Measurements from ENCODE around the gene FUOM.
"Not testable (repeated sequence)": the region's sequence is repeated elsewhere in the genome, so short reads cannot be mapped to it uniquely, and the experiment has no call there.

The FUOM gene

DNA sequence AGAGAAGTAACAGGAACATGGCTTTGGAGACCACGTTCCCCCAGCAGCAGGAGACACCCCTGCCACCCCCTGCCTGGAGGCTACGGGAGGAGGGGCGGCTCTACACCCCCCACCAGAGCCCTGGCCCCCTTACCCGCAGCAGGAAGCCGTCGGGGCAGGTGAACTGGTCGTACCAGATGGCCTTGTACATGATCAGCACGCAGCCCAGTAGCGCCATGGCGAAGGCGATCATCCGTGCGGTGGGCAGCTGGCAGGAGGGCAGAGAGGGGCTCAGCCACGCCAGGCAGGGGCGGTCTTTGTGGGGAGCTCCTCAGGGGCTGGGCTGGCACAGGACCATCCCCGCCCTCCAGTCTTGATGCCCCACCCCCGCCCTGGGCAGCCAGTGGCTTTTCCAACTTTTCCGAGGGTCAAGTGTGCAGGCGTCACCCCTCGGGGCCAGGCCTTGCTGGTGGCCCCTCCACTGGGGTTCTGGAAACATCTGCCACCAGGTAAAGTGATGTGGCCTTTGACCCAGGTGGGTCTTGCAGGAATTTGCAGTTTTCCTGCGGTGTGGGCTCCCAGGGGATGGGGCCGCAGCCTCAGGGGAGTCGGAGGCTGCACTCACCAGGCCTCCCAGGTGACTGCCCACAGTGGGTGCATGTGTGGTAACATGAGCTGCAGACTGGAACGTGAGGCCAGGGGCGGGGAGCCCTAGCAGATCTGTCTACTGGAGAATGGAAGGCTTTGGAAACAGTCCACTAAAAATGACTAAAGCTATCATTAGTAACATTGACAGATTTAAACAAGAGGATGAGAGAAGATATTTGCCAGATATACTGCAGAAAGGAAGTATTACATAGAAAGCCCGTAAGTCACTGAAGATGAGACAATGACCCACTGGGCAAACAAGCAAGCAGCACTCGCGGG, 30.8 kb downstream of the FUOM start:
- Mint-ChIP-seq H3K4me3 (no peak overlapping the region), H3K36me3 (ENCODE audit: low read depth) (no peaks in the 10 kb centered on the region), H3K4me1 (ENCODE audit: low read depth) (no peaks in the 10 kb centered on the region), H3K9me3 (no peaks in the 10 kb centered on the region), H3K27me3 (ENCODE audit: low read depth) (peaks cover 55% of the 10 kb centered on the region), H3K27ac (no peak overlapping the region)

DNA sequence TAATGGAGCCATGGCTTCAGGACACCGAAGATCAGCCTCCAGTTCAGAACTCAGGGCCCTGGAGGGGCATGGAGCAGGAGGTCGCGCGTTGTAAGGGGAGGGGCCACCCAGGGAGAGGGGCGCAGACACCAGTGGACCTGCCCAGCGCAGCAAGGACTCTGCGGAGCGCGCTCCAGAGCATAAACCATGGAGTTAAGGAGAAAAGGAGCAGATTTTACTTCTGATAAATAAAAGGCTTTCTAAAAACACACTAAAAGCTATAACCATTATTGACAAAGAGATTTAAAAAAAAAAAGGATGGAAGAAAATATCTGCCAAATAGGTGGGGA, 31.6 kb downstream of the FUOM start:
- Mint-ChIP-seq H3K27ac (no peak overlapping the region), H3K27me3 (ENCODE audit: low read depth) (peaks cover 48% of the 10 kb centered on the region), H3K9me3 (no peaks in the 10 kb centered on the region)

DNA sequence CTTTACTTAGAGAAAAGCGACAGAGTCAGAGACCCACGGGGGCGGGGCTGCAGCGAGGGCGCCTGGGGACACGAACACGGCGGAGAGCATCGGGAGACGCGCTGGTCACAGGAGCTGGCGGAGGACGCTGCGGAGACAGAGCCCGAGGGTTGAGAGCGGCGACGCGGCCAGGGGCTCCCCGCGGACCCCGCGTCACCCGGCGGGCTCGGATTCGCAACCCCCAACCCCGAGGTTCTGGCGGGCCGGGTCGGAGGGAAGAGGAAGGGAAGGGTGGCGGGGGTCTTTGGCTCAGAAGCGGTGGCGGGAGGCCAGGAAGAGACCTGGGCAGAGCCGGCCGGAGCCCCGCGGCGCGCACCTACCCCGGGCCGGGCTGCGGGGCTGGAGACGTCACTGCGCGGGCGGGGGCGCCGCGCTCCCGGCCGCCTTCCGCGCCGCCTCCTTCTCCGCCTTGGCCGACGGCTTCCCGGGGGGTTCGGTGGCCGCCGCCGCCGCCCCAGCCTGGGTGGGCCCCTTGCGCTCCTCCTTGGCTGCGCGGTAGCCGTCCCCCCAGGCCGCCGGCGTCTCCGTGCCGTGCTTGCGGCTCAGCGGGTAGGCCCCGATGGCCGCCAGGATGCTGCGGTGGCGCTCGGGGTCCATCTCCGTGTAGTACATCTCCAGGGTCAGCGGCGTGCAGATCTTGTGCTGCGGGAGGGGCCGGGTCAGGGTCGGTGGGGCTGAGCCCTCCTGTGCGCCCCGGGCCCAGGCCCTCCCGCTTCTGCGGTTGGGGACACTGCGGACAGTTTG, 32.2 kb downstream of the FUOM start:
- peaks cover 42% of the 10 kb centered on the region for H3K27me3 Mint-ChIP-seq (ENCODE audit: low read depth)
- H3K27ac Mint-ChIP-seq, result no peak overlapping the region
- H3K4me3 Mint-ChIP-seq, result peak overlapping the region; percentile 67
- no peaks in the 10 kb centered on the region for H3K4me1 Mint-ChIP-seq (ENCODE audit: low read depth)
- H3K9me3 Mint-ChIP-seq, result no peaks in the 10 kb centered on the region
- no peaks in the 10 kb centered on the region for H3K36me3 Mint-ChIP-seq (ENCODE audit: low read depth)

More for the DNA sequence above, 31.6 kb downstream of the FUOM start:
- Mint-ChIP-seq H3K36me3 (ENCODE audit: low read depth) (no peaks in the 10 kb centered on the region), H3K4me3 (no peak overlapping the region), H3K4me1 (ENCODE audit: low read depth) (no peaks in the 10 kb centered on the region)

DNA sequence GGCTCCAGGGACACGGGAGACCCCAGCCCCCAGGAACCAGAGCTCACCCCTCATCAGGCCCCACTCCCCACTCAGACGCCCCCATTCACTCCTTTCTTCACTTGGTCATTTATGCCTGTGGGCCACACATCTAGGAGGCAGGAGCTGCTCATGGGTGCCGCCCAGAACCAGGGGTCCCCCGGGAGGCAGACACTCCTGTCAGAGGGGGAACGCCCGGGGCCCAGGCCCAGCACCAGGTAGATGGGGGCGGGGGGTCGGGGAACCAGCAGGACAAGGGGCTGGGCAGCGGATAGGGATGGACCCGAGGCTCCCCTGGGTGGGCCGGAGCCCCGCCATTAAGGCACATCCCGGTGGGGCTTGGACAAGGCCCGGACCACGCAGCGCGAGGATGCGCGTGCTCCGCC, 33.0 kb downstream of the FUOM start:
- no peaks in the 10 kb centered on the region for H3K4me1 Mint-ChIP-seq (ENCODE audit: low read depth)
- H3K36me3 Mint-ChIP-seq (ENCODE audit: low read depth), result no peaks in the 10 kb centered on the region
- H3K27me3 Mint-ChIP-seq (ENCODE audit: low read depth), result peaks cover 43% of the 10 kb centered on the region
- no peak overlapping the region for H3K4me3 Mint-ChIP-seq
- no peak overlapping the region for H3K27ac Mint-ChIP-seq
- no peaks in the 10 kb centered on the region for H3K9me3 Mint-ChIP-seq

DNA sequence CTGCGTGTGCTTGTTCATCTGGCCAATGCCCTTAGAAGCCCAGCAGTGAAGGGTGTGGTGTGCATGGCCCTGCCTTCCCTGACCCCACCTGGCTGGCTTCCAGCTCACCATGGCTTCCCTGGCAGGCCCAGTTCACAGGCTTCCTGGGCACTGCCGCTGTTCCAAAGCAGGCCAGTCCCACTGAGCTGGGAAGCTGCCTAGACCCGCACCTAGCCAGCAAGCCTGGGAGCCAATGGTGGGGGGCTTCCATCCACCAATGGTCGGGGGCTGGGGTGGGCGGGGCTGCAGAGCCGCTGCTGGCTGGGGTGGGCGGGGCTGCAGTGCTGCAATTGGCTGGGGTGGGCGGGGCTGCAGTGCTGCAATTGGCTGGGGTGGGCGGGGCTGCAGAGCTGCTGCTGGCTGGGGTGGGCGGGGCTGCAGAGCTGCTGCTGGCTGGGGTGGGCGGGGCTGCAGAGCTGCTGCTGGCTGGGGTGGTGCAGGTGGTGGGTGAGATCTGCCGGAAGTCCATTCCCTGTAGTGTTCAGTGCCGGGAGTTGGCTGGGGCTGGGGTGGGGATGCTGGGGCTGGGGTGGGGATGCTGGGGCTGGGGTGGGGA, 33.5 kb downstream of the FUOM start:
- peaks cover 41% of the 10 kb centered on the region for H3K27me3 Mint-ChIP-seq (ENCODE audit: low read depth)
- H3K36me3 Mint-ChIP-seq (ENCODE audit: low read depth), result no peaks in the 10 kb centered on the region
- H3K4me1 Mint-ChIP-seq (ENCODE audit: low read depth), result peaks cover under 1% of the 10 kb centered on the region
- H3K4me3 Mint-ChIP-seq, result no peak overlapping the region
- H3K27ac Mint-ChIP-seq, result no peak overlapping the region
- no peaks in the 10 kb centered on the region for H3K9me3 Mint-ChIP-seq

DNA sequence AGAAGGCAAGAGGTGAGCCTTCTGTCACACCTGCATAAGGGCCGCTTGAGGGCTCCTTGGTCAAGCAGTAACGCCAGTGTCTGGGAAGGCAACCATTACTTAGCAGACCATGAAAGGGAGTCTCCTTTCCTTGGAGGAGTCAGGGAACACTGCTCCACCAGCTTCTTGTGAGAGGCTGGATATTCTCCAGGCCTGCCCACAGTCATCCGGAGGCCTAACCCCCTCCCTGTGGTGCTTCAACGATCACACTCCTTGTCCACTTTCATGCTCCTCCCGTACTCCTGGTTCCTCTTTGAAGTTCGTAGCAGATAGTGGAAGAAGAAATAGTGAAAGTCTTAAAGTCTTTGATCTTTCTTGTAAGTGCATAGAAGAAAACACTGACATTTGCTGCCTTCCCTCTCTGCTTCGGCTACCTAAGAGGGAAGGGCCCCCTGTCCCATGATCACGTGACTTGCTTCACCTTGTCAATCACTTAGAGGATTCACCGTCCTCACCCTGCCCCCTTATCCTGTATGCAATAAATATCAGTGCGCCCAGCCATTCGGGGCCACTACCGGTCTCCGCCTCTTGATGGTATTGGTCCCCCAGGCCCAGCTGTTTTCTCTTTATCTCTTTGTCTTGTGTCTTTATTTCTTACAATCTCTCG, 35.6 kb downstream of the FUOM start:
- not testable (repeated sequence) for H3K27ac Mint-ChIP-seq

DNA sequence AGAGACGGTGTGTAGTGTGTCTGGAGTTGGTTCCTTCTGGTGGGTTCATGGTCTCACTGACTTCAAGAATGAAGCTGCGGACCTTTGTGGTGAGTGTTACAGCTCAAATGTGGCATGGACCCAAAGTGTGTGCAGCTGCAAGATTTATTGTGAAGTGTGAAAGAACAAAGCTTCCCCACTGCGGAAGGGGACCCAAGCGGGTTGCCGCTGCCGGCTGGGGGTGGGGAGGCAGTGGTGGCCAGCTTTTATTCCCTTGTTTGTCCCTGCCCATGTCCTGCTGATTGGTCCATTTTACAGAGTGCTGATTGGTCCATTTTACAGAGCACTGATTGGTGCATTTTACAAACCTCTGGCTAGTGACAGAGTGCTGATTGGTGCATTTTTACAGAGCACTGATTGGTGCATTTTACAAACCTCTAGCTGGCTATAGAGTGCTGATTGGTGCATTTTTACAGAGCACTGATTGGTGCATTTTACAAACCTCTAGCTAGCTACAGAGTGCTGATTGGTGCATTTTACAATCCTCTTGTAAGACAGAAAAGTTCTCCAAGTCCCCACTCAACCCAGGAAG, 36.9 kb downstream of the FUOM start:
- H3K36me3 Mint-ChIP-seq (ENCODE audit: low read depth); H3K9me3 Mint-ChIP-seq; H3K4me1 Mint-ChIP-seq (ENCODE audit: low read depth); H3K4me3 Mint-ChIP-seq; H3K27ac Mint-ChIP-seq: not testable (repeated sequence)
- peaks cover 19% of the 10 kb centered on the region for H3K27me3 Mint-ChIP-seq (ENCODE audit: low read depth)

More for the DNA sequence above, 35.6 kb downstream of the FUOM start:
- H3K36me3 Mint-ChIP-seq (ENCODE audit: low read depth); H3K4me3 Mint-ChIP-seq; H3K9me3 Mint-ChIP-seq; H3K4me1 Mint-ChIP-seq (ENCODE audit: low read depth): not testable (repeated sequence)
- peaks cover 32% of the 10 kb centered on the region for H3K27me3 Mint-ChIP-seq (ENCODE audit: low read depth)

DNA sequence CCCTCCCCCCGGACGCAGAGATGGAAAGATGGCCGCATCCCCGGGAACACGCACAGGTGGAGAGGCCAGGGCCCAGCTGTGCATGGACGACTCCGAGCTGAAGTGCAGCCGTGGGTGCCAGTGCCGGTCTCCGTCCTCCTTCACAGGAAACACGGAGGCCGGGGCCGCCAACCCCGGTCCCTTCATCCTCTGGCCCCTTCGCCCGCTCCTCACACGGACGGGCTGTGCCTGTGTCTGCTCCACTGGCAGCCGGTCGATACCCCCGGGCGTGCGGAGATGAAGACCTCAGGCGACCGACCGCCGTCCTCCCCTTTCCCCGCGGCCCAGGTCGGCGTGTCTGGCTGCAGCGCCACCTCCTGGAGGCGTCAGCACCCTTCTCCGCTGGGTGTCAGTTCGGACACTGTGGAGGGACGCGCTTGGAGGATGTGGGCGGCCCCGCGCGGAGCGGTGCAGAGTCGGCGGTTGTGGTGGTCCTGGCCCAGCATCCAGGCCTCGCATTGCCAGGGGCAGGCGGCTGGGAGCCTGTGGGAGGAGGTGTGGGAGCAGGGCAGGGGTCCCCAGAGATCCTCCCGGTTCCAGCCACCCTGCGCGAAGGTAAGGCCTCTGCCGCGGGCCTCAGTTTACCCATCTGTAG, 39.2 kb downstream of the FUOM start:
- H3K4me1 Mint-ChIP-seq (ENCODE audit: low read depth), result peaks cover 11% of the 10 kb centered on the region
- peaks cover 15% of the 10 kb centered on the region for H3K27me3 Mint-ChIP-seq (ENCODE audit: low read depth)
- H3K36me3 Mint-ChIP-seq (ENCODE audit: low read depth), result no peaks in the 10 kb centered on the region
- peak overlapping the region; percentile 58 for H3K4me3 Mint-ChIP-seq
- H3K27ac Mint-ChIP-seq, result no peak overlapping the region
- no peaks in the 10 kb centered on the region for H3K9me3 Mint-ChIP-seq

DNA sequence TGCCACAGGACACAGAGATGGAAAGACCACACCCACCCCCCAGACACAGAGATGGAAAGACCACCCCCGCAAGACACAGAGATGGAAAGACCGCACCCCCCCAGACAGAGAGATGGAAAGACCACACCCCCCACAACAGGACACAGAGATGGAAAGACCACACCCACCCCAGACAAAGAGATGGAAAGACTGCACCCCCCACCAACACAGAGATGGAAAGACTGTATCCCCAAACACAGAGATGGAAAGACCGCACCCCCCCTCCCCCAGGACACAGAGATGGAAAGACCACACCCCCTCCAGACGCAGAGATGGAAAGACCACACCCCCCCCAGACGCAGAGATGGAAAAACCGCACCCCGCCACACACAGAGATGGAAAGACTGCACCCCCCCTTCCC, 41.1 kb downstream of the FUOM start:
- peaks cover 11% of the 10 kb centered on the region for H3K4me1 Mint-ChIP-seq (ENCODE audit: low read depth)
- H3K9me3 Mint-ChIP-seq, result no peaks in the 10 kb centered on the region
- H3K4me3 Mint-ChIP-seq, result no peak overlapping the region
- H3K36me3 Mint-ChIP-seq (ENCODE audit: low read depth), result peaks cover 2% of the 10 kb centered on the region
- no peak overlapping the region for H3K27ac Mint-ChIP-seq
- H3K27me3 Mint-ChIP-seq (ENCODE audit: low read depth), result peaks cover 11% of the 10 kb centered on the region

DNA sequence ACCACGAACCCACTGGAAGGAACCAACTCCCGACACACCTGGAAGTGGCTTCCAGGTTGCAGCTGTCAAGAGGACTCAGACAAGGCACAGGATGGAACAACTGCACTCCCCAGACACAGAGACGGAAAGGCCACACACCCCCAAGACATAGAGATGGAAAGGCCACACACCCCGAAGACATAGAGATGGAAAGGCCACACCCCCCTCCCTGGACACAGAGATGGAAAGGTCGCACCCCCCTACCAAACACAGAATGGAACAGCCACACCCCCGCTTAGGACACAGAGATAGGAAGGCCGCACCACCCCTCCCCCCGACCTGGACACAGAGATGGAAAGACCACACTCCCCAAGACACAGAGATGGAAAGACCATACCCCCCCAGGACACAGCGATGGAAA, 41.6 kb downstream of the FUOM start:
- no peak overlapping the region for H3K4me3 Mint-ChIP-seq
- peak overlapping the region; percentile 34 for H3K27ac Mint-ChIP-seq
- H3K4me1 Mint-ChIP-seq (ENCODE audit: low read depth), result peaks cover 11% of the 10 kb centered on the region

DNA sequence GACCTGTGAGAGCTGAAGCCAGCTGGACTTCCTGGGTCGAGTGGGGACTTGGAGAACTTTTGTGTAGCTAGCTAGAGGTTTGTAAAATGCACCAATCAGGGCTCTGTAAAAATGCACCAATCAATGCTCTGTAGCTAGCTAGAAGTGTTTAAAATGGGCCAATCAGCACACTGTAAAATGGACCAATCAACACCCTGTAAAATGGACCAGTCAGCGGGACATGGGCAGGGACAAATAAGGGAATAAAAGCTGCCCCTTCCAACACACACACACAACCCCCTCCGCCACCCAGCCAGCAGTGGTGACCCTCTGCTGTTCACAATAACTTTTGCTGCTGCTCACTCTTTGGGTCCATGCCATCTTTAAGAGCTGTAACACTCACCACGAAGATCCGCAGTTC, 42.0 kb downstream of the FUOM start:
- peaks cover 3% of the 10 kb centered on the region for H3K36me3 Mint-ChIP-seq (ENCODE audit: low read depth)
- peaks cover 11% of the 10 kb centered on the region for H3K27me3 Mint-ChIP-seq (ENCODE audit: low read depth)
- H3K4me3 Mint-ChIP-seq, result no peak overlapping the region
- H3K9me3 Mint-ChIP-seq, result no peaks in the 10 kb centered on the region
- H3K27ac Mint-ChIP-seq, result no peak overlapping the region
- peaks cover 11% of the 10 kb centered on the region for H3K4me1 Mint-ChIP-seq (ENCODE audit: low read depth)

More for the DNA sequence above, 41.6 kb downstream of the FUOM start:
- peaks cover 11% of the 10 kb centered on the region for H3K27me3 Mint-ChIP-seq (ENCODE audit: low read depth)
- H3K36me3 Mint-ChIP-seq (ENCODE audit: low read depth), result peaks cover 3% of the 10 kb centered on the region
- no peaks in the 10 kb centered on the region for H3K9me3 Mint-ChIP-seq

DNA sequence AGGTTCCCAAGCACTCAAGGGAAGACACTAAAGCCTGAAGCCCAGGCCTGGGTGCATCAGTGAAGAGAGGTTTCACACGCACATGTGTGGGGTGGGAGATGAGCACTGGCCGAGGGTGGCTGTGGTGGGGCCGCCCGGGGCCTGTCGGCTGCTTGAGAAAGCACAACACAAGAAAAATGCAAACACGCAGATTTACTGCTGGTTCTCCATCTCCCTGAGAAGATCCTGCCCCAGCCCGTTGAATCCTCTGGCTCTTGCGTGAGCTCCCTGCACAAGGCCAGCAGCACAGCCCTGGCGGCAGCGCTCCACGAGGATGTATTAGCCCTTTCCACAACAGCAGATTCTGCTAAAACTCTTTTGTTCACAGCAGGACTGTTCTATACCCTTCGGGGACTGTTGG, 42.9 kb downstream of the FUOM start:
- peaks cover 5% of the 10 kb centered on the region for H3K36me3 Mint-ChIP-seq (ENCODE audit: low read depth)
- no peak overlapping the region for H3K4me3 Mint-ChIP-seq
- H3K27ac Mint-ChIP-seq, result no peak overlapping the region
- H3K27me3 Mint-ChIP-seq (ENCODE audit: low read depth), result peaks cover 6% of the 10 kb centered on the region
- H3K4me1 Mint-ChIP-seq (ENCODE audit: low read depth), result peaks cover 11% of the 10 kb centered on the region
- no peaks in the 10 kb centered on the region for H3K9me3 Mint-ChIP-seq

DNA sequence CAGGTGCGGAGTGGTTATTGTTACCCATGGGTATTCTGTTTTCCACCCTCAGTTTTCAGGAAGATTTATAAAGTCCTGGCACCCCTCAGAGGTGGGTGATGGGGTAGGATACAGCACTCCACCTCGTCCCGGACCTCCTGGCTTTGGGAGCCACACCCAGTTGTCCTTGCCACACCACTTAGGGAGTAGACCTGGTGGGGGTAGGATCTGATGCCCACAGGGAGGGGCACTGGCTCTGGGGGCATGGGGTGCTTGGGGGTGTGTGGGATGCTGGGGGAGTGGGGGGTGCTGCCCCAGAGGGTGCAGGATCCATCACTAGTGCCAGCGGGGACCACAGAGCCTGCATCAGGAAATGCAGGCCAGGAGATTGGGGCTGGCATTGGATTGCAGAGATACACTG, 44.6 kb downstream of the FUOM start:
- no peaks in the 10 kb centered on the region for H3K27me3 Mint-ChIP-seq (ENCODE audit: low read depth)
- no peaks in the 10 kb centered on the region for H3K9me3 Mint-ChIP-seq

DNA sequence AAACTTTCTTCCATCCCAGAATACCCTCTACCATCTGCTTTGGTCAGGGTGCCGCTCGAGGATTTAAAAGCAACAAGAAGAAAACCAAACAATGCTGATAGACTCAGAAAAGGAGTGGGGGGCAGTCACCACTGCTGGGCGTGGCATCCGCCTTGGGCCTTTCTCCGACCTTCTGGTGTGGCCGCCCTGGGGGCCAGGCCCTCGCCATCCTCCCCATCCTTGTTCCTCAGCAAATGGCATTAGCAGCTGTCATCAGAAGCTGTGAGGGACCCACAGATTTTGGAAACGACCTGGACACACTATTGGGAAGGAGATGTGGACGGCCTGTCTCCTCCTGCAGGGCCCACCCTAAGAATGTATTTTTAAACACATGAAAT, 45.1 kb downstream of the FUOM start:
- Mint-ChIP-seq H3K9me3 (no peaks in the 10 kb centered on the region), H3K27me3 (ENCODE audit: low read depth) (no peaks in the 10 kb centered on the region), H3K4me3 (no peak overlapping the region), H3K36me3 (ENCODE audit: low read depth) (peaks cover 10% of the 10 kb centered on the region), H3K4me1 (ENCODE audit: low read depth) (peaks cover 15% of the 10 kb centered on the region), H3K27ac (no peak overlapping the region)

More for the DNA sequence above, 44.6 kb downstream of the FUOM start:
- Mint-ChIP-seq H3K4me3 (no peak overlapping the region), H3K36me3 (ENCODE audit: low read depth) (peaks cover 6% of the 10 kb centered on the region), H3K27ac (no peak overlapping the region), H3K4me1 (ENCODE audit: low read depth) (peaks cover 10% of the 10 kb centered on the region)
